K562 (cell line): ENCODE measurements around the gene NDUFA13. TPM values are rescaled to one million over a fixed set of nuclear protein-coding genes. Genes with fewer than 3 reads are reported as not detected.

ENCODE experiments used
- ATAC-seq: fragments of 200-7000 bp; cut with Tn5 transposase; 3 replicates; pipeline ENCODE4 v1.9.1; 2020; ENCODE audit warnings: moderate library complexity
- BruUV-seq: library from RNA; stranded (reverse); fragments of 400-500 nt; replicated peaks from 2 replicates; lab custom pipeline; 2021; lab: Mats Ljungman, UMichigan
- CTCF ChIA-PET: fragments of 300-600 bp; formaldehyde crosslinking; extraction: SDS; loops from one replicate; lab custom pipeline; 2021; ENCODE audit warnings: low intra/inter-chr PET ratio; lab: Yijun Ruan, JAX
- POLR2A ChIA-PET: fragments of 300-600, 350-650 bp; sonication (Branson Sonifier 250); formaldehyde crosslinking; extraction: SDS; loops from one replicate; lab custom pipeline; 2021; ENCODE audit warnings: antibody characterized with exemption, inconsistent platforms; lab: Yijun Ruan, JAX
- DNase-seq, 4 experiments: peaks; one replicate each; pipeline versions ENCODE4 v3.0.0 to v3.0.0-alpha.2; 2011 to 2018; ENCODE audit warnings: low spot score in 3 of 4, mixed read lengths in 3 of 4; ENCODE audit errors: extremely low read depth in 1 of 4
- FAIRE-seq: peaks from 2 replicates; lab custom pipeline; 2011; peaks lifted over from hg19 to GRCh38; lab: Jason Lieb, UNC
- H2AFZ ChIP-seq: 2 replicates; pipeline ENCODE4 v1.6.0; 2011; ENCODE audit warnings: low read depth, low read length, control low read depth, inconsistent platforms
- H3K27ac ChIP-seq: fragments of 200-600 bp; 3 replicates; pipeline ENCODE4 v1.8.0; 2011; ENCODE audit warnings: low read depth, mild to moderate bottlenecking, control low read depth, inconsistent platforms, low read length, moderate library complexity, mixed read lengths; ENCODE audit errors: extremely low read depth
- H3K27me3 ChIP-seq, 2 experiments: fragments of 300-600 bp in 1 of 2; 2 replicates in 1 of 2; 3 replicates in 1 of 2; pipeline versions ENCODE4 v1.6.0 to v1.8.0; 2011; ENCODE audit warnings: inconsistent platforms in 2 of 2, low read length in 2 of 2, mild to moderate bottlenecking in 1 of 2, mixed read lengths in 1 of 2, moderate library complexity in 1 of 2; ENCODE audit not compliant: control insufficient read depth in 2 of 2, insufficient read depth in 2 of 2
- H3K36me3 ChIP-seq: fragments of 300-600 bp; 3 replicates; pipeline ENCODE4 v1.8.0; 2011; ENCODE audit warnings: mild to moderate bottlenecking, low read length, inconsistent platforms; ENCODE audit not compliant: control insufficient read depth, insufficient read depth
- H3K4me1 ChIP-seq, 2 experiments: fragments of 200-600 bp in 1 of 2; replicated peaks in 1 of 2; 2 replicates in 1 of 2; 3 replicates in 1 of 2; pipeline versions ENCODE4 v1.5.1 to v1.8.0; 2011; ENCODE audit warnings: inconsistent platforms in 2 of 2, low read length in 2 of 2, mild to moderate bottlenecking in 1 of 2, mixed read lengths in 1 of 2, moderate library complexity in 1 of 2; ENCODE audit not compliant: control insufficient read depth in 2 of 2, insufficient read depth in 2 of 2
- H3K4me2 ChIP-seq: 2 replicates; pipeline ENCODE4 v1.6.1; 2011; ENCODE audit warnings: low read length, control low read depth, inconsistent platforms, mixed read lengths; ENCODE audit not compliant: insufficient read depth
- H3K4me3 ChIP-seq: fragments of 200-600 bp; sonication (generic), shearing (Covaris generic); 2 replicates; pipeline ENCODE4 v1.5.1; 2016; ENCODE audit warnings: control low read depth, inconsistent platforms
- H3K79me2 ChIP-seq: fragments of 200-600 bp; 3 replicates; pipeline ENCODE4 v1.8.0; 2011; ENCODE audit warnings: low read length, inconsistent platforms; ENCODE audit not compliant: control insufficient read depth, insufficient read depth
- H3K9ac ChIP-seq, 2 experiments: 2 replicates each; pipeline versions ENCODE4 v1.6.0 to v1.6.1; 2011; ENCODE audit warnings: low read depth in 2 of 2, low read length in 2 of 2, control low read depth in 1 of 2, inconsistent platforms in 1 of 2, mild to moderate bottlenecking in 1 of 2, mixed read lengths in 1 of 2; ENCODE audit not compliant: insufficient read depth in 1 of 2
- H3K9me1 ChIP-seq: one replicate; pipeline ENCODE4 v1.6.0; 2011; ENCODE audit warnings: inconsistent platforms, mild to moderate bottlenecking, low read length, moderate library complexity; ENCODE audit not compliant: control insufficient read depth, insufficient read depth
- H3K9me3 ChIP-seq: replicated peaks from 2 replicates; pipeline ENCODE4 v1.5.1; 2011; ENCODE audit warnings: low read depth, low read length, inconsistent platforms; ENCODE audit not compliant: control insufficient read depth, insufficient read depth
- H4K20me1 ChIP-seq: replicated peaks from 2 replicates; pipeline ENCODE4 v1.6.1; 2011; ENCODE audit warnings: low read length, inconsistent platforms, mixed read lengths; ENCODE audit not compliant: control insufficient read depth, insufficient read depth
- CHD4 ChIP-seq: fragments of 200-600 bp; sonication (generic); IDR thresholded peaks from 3 replicates; pipeline ENCODE4 v1.6.1; 2012; ENCODE audit warnings: low read depth, mild to moderate bottlenecking, mixed read lengths, low read length, inconsistent platforms; ENCODE audit not compliant: insufficient read depth, insufficient replicate concordance, poor library complexity, severe bottlenecking
- CREBBP ChIP-seq: IDR thresholded peaks from one replicate; pipeline ENCODE4 v1.6.1; 2012; ENCODE audit warnings: low read depth, mild to moderate bottlenecking, control low read depth, inconsistent platforms, low read length
- HDAC6 ChIP-seq: IDR thresholded peaks from 2 replicates; pipeline ENCODE4 v1.6.1; 2012; ENCODE audit warnings: low read depth, mild to moderate bottlenecking, control low read depth, inconsistent platforms, low read length, moderate library complexity
- MYBL2 ChIP-seq, 2 experiments: fragments of 450-650 bp in 1 of 2; sonication (generic) in 1 of 2; formaldehyde crosslinking in 1 of 2; IDR thresholded peaks; 2 replicates each; pipeline versions ENCODE4 v1.6.1 to v1.8.1; 2017 to 2022; ENCODE audit warnings: borderline replicate concordance in 1 of 2, inconsistent platforms in 1 of 2, low read depth in 1 of 2, mild to moderate bottlenecking in 1 of 2, missing genetic modification reagents in 1 of 2, moderate library complexity in 1 of 2
- POLR2H ChIP-seq: IDR thresholded peaks from 2 replicates; pipeline ENCODE4 v1.6.1; 2016; ENCODE audit warnings: missing genetic modification characterization, low read depth, mild to moderate bottlenecking, control low read depth, missing compliant biosample characterization, moderate library complexity
- REST ChIP-seq, 2 experiments: fragments of 450-650 bp; formaldehyde crosslinking in 1 of 2; IDR thresholded peaks; 2 replicates each; pipeline versions ENCODE4 v1.4.0 to v1.6.1; 2014 to 2020; ENCODE audit warnings: mild to moderate bottlenecking in 2 of 2, borderline replicate concordance in 1 of 2, low read depth in 1 of 2
- WGBS: fragments of 100-300 bp; shearing (Covaris generic); methylation state at CpG from one replicate; pipeline ENCODE4 v1.1.6; 2016; ENCODE audit warnings: low coverage, mixed read lengths; ENCODE audit not compliant: insufficient coverage; ENCODE audit errors: missing lambda C conversion rate; 5-methylcytosine and 5-hydroxymethylcytosine counted together
- in situ Hi-C: fragments of 300-500 bp; cut with MboI; formaldehyde crosslinking; loops from 4 replicates; pipeline ENCODE4 v1.15.0; 2018; ENCODE audit warnings: inconsistent platforms, mixed read lengths
- intact Hi-C: fragments of 100-400 bp; cut with micrococcal nuclease; formaldehyde crosslinking; loops from 2 replicates; pipeline ENCODE4 v1.14.2; 2022
- polyA plus RNA-seq, 8 experiments: library from polyadenylated mRNA; depleted of rRNA in 4 of 8; stranded (reverse) in 5 of 8; unstranded in 3 of 8; fragments of >200 nt; fragmentation: Nextera tagmentation in 2 of 8; fragmentation: Illumina TruSeq in 1 of 8; extraction: Ambion mirVana in 2 of 8; extraction: Trizol in 1 of 8; gene quantifications; 2 replicates each; pipeline versions ENCODE4 v1.2.1 to v1.2.3, GENCODE V29; 2011 to 2014; ENCODE audit warnings: inconsistent platforms in 1 of 8, missing spikeins in 1 of 8
- total RNA-seq, 7 experiments: library from RNA; depleted of rRNA in 6 of 7; stranded (reverse); fragments of >200 nt in 6 of 7; fragmentation: Illumina TruSeq in 2 of 7; extraction: Trizol in 2 of 7; gene quantifications; 2 replicates each; pipeline versions ENCODE4 v1.2.1 to v1.2.3, GENCODE V29; 2011 to 2021; ENCODE audit warnings: low replicate concordance in 1 of 7
- TF ChIP-seq, protein P1 (sequence below): fragments of 250-450 bp; sonication (Bioruptor Pico); IDR thresholded peaks from 2 replicates; pipeline ENCODE4 v1.4.0; 2020; ENCODE audit warnings: mild to moderate bottlenecking, moderate library complexity
- TF ChIP-seq, protein P2 (sequence below): fragments of 450-650 bp; IDR thresholded peaks from one replicate; pipeline ENCODE4 v1.6.1; 2018; ENCODE audit warnings: mild to moderate bottlenecking, moderate library complexity; ENCODE audit not compliant: partially characterized antibody

NDUFA13 gene
- total and polyA plus RNA-seq, 9 of the 15 experiments (the other 6 are each of a cell fraction or from before 2014, with no cell fraction given): 146 to 596 (median 429) TPM

DNA sequence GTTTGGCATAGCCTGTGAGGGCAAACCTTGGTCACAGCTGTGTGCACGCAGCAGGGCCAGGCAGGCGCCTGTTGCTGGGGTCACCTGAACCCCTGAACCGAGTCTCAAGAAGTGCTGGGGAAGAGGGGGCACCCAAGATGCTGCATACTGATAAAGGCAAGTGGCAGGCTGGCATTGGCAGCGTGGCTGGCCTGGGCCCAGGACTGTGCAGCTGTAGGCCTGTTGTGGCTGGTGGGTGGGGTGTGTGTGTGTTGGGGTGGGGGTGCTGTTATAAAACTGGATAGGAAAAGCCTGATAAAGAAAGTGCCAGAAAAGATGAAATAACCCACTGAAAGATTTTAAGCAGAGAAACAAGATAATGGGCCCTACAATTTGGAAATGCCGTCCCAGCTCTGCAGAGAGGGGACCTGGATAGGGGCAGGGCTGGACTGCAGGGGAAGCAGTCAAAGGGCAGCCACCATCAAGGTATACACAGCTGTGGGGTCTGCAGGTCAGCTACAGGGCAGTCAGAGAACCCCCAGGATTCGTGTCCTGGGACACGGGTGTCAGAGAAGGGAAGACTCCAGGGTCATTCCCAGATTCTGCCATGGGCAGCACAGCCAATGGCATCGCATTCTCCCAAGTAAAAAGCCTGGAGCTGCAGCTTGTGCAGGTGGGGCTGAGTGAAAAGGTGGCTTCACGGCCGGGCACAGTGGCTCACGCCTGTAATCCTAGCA, 55.2 kb downstream of the NDUFA13 start:
- H3K4me3 ChIP-seq: no peak overlapping the region
- H3K27me3 ChIP-seq: no peaks in the 10 kb centered on the region
- H2AFZ ChIP-seq: no peak overlapping the region
- 30% methylated on average over 11 of the region's 11 CpGs for WGBS
- no peaks in the 10 kb centered on the region for H3K9me3 ChIP-seq
- ChIA-PET POLR2A (interaction anchor here (0.6 kb wide), 1 partner anchor 20 kb away, joined by 3 read pairs; no protein-coding TSS in a partner anchor), CTCF (no interaction called here)
- FAIRE-seq (no peak), ATAC-seq (no peak), DNase-seq (no peak)
- H3K9me1 ChIP-seq: no peaks in the 10 kb centered on the region
- intact Hi-C loops: no loop called here
- no peak overlapping the region for H3K9ac ChIP-seq
- H3K4me2 ChIP-seq: no peak overlapping the region
- H3K79me2 ChIP-seq: no peaks in the 10 kb centered on the region
- no peak overlapping the region for H3K27ac ChIP-seq
- no peaks in the 10 kb centered on the region for H3K36me3 ChIP-seq
- H4K20me1 ChIP-seq: no peaks in the 10 kb centered on the region
- in situ Hi-C loops: no loop called here
- no TSS peak for BruUV-seq
- H3K4me1 ChIP-seq: peaks cover 0 to 3% of the 10 kb centered on the region in 2 experiments; a peak in 2 of 5 replicates
- no peak for TF ChIP-seq CHD4
- TF ChIP-seq REST (IDR thresholded peaks at IDR 0.05; ENCODE audit: borderline replicate concordance): no peak
- no peak for TF ChIP-seq REST (CRISPR knock-in tag; IDR thresholded peaks at IDR 0.05; ENCODE audit: low read depth)
- TF ChIP-seq CREBBP: no peak
- no peak for TF ChIP-seq POLR2H
- TF ChIP-seq MYBL2 (IDR thresholded peaks at IDR 0.05; ENCODE audit: low read depth): no peak
- TF ChIP-seq MYBL2 (CRISPR knock-in tag; IDR thresholded peaks at IDR 0.05; ENCODE audit: borderline replicate concordance): no peak
- TF ChIP-seq HDAC6: no peak
- TF ChIP-seq, protein P1, sequence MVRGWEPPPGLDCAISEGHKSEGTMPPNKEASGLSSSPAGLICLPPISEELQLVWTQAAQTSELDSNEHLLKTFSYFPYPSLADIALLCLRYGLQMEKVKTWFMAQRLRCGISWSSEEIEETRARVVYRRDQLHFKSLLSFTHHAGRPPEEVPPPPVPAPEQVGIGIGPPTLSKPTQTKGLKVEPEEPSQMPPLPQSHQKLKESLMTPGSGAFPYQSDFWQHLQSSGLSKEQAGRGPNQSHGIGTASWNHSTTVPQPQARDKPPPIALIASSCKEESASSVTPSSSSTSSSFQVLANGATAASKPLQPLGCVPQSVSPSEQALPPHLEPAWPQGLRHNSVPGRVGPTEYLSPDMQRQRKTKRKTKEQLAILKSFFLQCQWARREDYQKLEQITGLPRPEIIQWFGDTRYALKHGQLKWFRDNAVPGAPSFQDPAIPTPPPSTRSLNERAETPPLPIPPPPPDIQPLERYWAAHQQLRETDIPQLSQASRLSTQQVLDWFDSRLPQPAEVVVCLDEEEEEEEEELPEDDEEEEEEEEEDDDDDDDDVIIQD (CRISPR knock-in tag): no peak
- TF ChIP-seq, protein P2, sequence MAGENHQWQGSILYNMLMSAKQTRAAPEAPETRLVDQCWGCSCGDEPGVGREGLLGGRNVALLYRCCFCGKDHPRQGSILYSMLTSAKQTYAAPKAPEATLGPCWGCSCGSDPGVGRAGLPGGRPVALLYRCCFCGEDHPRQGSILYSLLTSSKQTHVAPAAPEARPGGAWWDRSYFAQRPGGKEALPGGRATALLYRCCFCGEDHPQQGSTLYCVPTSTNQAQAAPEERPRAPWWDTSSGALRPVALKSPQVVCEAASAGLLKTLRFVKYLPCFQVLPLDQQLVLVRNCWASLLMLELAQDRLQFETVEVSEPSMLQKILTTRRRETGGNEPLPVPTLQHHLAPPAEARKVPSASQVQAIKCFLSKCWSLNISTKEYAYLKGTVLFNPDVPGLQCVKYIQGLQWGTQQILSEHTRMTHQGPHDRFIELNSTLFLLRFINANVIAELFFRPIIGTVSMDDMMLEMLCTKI: no peak
